K562 (cell line): ENCODE data around the gene SEC24A. TPM values are rescaled to one million over a fixed set of nuclear protein-coding genes. Genes with fewer than 3 reads are reported as not detected.

Experiments used
- ATAC-seq: fragments of 200-7000 bp; cut with Tn5 transposase; 3 replicates; pipeline ENCODE4 v1.9.1; 2020; ENCODE audit warnings: moderate library complexity
- BruUV-seq: library from RNA; stranded (reverse); fragments of 400-500 nt; replicated peaks from 2 replicates; lab custom pipeline; 2021; lab: Mats Ljungman, UMichigan
- CTCF ChIA-PET: fragments of 300-600 bp; formaldehyde crosslinking; extraction: SDS; loops from one replicate; lab custom pipeline; 2021; ENCODE audit warnings: low intra/inter-chr PET ratio; lab: Yijun Ruan, JAX
- POLR2A ChIA-PET: fragments of 300-600, 350-650 bp; sonication (Branson Sonifier 250); formaldehyde crosslinking; extraction: SDS; loops from one replicate; lab custom pipeline; 2021; ENCODE audit warnings: antibody characterized with exemption, inconsistent platforms; lab: Yijun Ruan, JAX
- DNase-seq, 4 experiments: peaks; one replicate each; pipeline versions ENCODE4 v3.0.0 to v3.0.0-alpha.2; 2011 to 2018; ENCODE audit warnings: low spot score in 3 of 4, mixed read lengths in 3 of 4; ENCODE audit errors: extremely low read depth in 1 of 4
- FAIRE-seq: peaks from 2 replicates; lab custom pipeline; 2011; peaks lifted over from hg19 to GRCh38; lab: Jason Lieb, UNC
- H2AFZ ChIP-seq: 2 replicates; pipeline ENCODE4 v1.6.0; 2011; ENCODE audit warnings: low read depth, low read length, control low read depth, inconsistent platforms
- H3K27ac ChIP-seq: fragments of 200-600 bp; 3 replicates; pipeline ENCODE4 v1.8.0; 2011; ENCODE audit warnings: low read depth, mild to moderate bottlenecking, control low read depth, inconsistent platforms, low read length, moderate library complexity, mixed read lengths; ENCODE audit errors: extremely low read depth
- H3K27me3 ChIP-seq, 2 experiments: fragments of 300-600 bp in 1 of 2; 2 replicates in 1 of 2; 3 replicates in 1 of 2; pipeline versions ENCODE4 v1.6.0 to v1.8.0; 2011; ENCODE audit warnings: inconsistent platforms in 2 of 2, low read length in 2 of 2, mild to moderate bottlenecking in 1 of 2, mixed read lengths in 1 of 2, moderate library complexity in 1 of 2; ENCODE audit not compliant: control insufficient read depth in 2 of 2, insufficient read depth in 2 of 2
- H3K36me3 ChIP-seq: fragments of 300-600 bp; 3 replicates; pipeline ENCODE4 v1.8.0; 2011; ENCODE audit warnings: mild to moderate bottlenecking, low read length, inconsistent platforms; ENCODE audit not compliant: control insufficient read depth, insufficient read depth
- H3K4me1 ChIP-seq, 2 experiments: fragments of 200-600 bp in 1 of 2; replicated peaks in 1 of 2; 2 replicates in 1 of 2; 3 replicates in 1 of 2; pipeline versions ENCODE4 v1.5.1 to v1.8.0; 2011; ENCODE audit warnings: inconsistent platforms in 2 of 2, low read length in 2 of 2, mild to moderate bottlenecking in 1 of 2, mixed read lengths in 1 of 2, moderate library complexity in 1 of 2; ENCODE audit not compliant: control insufficient read depth in 2 of 2, insufficient read depth in 2 of 2
- H3K4me2 ChIP-seq: 2 replicates; pipeline ENCODE4 v1.6.1; 2011; ENCODE audit warnings: low read length, control low read depth, inconsistent platforms, mixed read lengths; ENCODE audit not compliant: insufficient read depth
- H3K4me3 ChIP-seq: fragments of 200-600 bp; sonication (generic), shearing (Covaris generic); 2 replicates; pipeline ENCODE4 v1.5.1; 2016; ENCODE audit warnings: control low read depth, inconsistent platforms
- H3K79me2 ChIP-seq: fragments of 200-600 bp; 3 replicates; pipeline ENCODE4 v1.8.0; 2011; ENCODE audit warnings: low read length, inconsistent platforms; ENCODE audit not compliant: control insufficient read depth, insufficient read depth
- H3K9ac ChIP-seq, 2 experiments: 2 replicates each; pipeline versions ENCODE4 v1.6.0 to v1.6.1; 2011; ENCODE audit warnings: low read depth in 2 of 2, low read length in 2 of 2, control low read depth in 1 of 2, inconsistent platforms in 1 of 2, mild to moderate bottlenecking in 1 of 2, mixed read lengths in 1 of 2; ENCODE audit not compliant: insufficient read depth in 1 of 2
- H3K9me1 ChIP-seq: one replicate; pipeline ENCODE4 v1.6.0; 2011; ENCODE audit warnings: inconsistent platforms, mild to moderate bottlenecking, low read length, moderate library complexity; ENCODE audit not compliant: control insufficient read depth, insufficient read depth
- H3K9me3 ChIP-seq: replicated peaks from 2 replicates; pipeline ENCODE4 v1.5.1; 2011; ENCODE audit warnings: low read depth, low read length, inconsistent platforms; ENCODE audit not compliant: control insufficient read depth, insufficient read depth
- H4K20me1 ChIP-seq: replicated peaks from 2 replicates; pipeline ENCODE4 v1.6.1; 2011; ENCODE audit warnings: low read length, inconsistent platforms, mixed read lengths; ENCODE audit not compliant: control insufficient read depth, insufficient read depth
- KDM5B ChIP-seq: fragments of 200-600 bp; sonication (generic); IDR thresholded peaks from 2 replicates; pipeline ENCODE4 v1.6.1; 2012; ENCODE audit warnings: low read depth, mild to moderate bottlenecking, moderate library complexity, low read length, control low read depth, inconsistent platforms; ENCODE audit not compliant: insufficient replicate concordance
- THRAP3 ChIP-seq: fragments of 450-650 bp; IDR thresholded peaks from 2 replicates; pipeline ENCODE4 v1.6.1; 2016; ENCODE audit warnings: mild to moderate bottlenecking, inconsistent platforms, borderline replicate concordance
- ZNF212 ChIP-seq: fragments of 450-650 bp; formaldehyde crosslinking; IDR thresholded peaks from 2 replicates; pipeline ENCODE4 v1.4.0; 2020; ENCODE audit warnings: mild to moderate bottlenecking
- ZNF316 ChIP-seq: fragments of 450-650 bp; IDR thresholded peaks from 2 replicates; pipeline ENCODE4 v1.6.1; 2016
- WGBS: fragments of 100-300 bp; shearing (Covaris generic); methylation state at CpG from one replicate; pipeline ENCODE4 v1.1.6; 2016; ENCODE audit warnings: low coverage, mixed read lengths; ENCODE audit not compliant: insufficient coverage; ENCODE audit errors: missing lambda C conversion rate; 5-methylcytosine and 5-hydroxymethylcytosine counted together
- in situ Hi-C: fragments of 300-500 bp; cut with MboI; formaldehyde crosslinking; loops from 4 replicates; pipeline ENCODE4 v1.15.0; 2018; ENCODE audit warnings: inconsistent platforms, mixed read lengths
- intact Hi-C: fragments of 100-400 bp; cut with micrococcal nuclease; formaldehyde crosslinking; loops from 2 replicates; pipeline ENCODE4 v1.14.2; 2022
- polyA plus RNA-seq, 8 experiments: library from polyadenylated mRNA; depleted of rRNA in 4 of 8; stranded (reverse) in 5 of 8; unstranded in 3 of 8; fragments of >200 nt; fragmentation: Nextera tagmentation in 2 of 8; fragmentation: Illumina TruSeq in 1 of 8; extraction: Ambion mirVana in 2 of 8; extraction: Trizol in 1 of 8; gene quantifications; 2 replicates each; pipeline versions ENCODE4 v1.2.1 to v1.2.3, GENCODE V29; 2011 to 2014; ENCODE audit warnings: inconsistent platforms in 1 of 8, missing spikeins in 1 of 8
- total RNA-seq, 7 experiments: library from RNA; depleted of rRNA in 6 of 7; stranded (reverse); fragments of >200 nt in 6 of 7; fragmentation: Illumina TruSeq in 2 of 7; extraction: Trizol in 2 of 7; gene quantifications; 2 replicates each; pipeline versions ENCODE4 v1.2.1 to v1.2.3, GENCODE V29; 2011 to 2021; ENCODE audit warnings: low replicate concordance in 1 of 7
- TF ChIP-seq, protein P1 (sequence below): fragments of 250-450 bp; sonication (Bioruptor Pico); IDR thresholded peaks from 2 replicates; pipeline ENCODE4 v1.4.0; 2020

Gene SEC24A
- total and polyA plus RNA-seq, 9 of the 15 experiments (the other 6 are each of a cell fraction or from before 2014, with no cell fraction given) = 7.9 to 36.5 (median 17.5) TPM

DNA sequence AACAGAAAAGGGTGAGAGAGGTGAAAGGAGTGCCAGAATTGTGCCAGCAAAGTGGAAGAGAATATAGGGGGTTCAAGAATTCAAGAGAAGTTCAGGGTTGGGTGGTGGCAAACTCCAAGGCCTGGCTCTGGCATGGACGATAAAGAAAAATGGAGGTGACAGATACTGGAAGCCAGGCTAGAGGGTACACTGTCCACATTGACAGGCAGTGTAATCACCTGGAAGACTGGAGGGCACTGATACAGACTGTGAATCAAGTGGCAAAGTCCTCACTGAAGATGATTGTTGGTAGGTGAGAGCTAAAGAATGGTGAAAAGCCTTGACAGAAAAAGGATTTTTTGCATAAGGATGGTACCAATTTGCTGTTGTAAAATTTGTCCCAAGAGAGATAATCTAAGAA lies 23.0 kb upstream of the SEC24A start:
- Histone ChIP-seq H3K9me1 (no peaks in the 10 kb centered on the region), H3K27ac (no peak overlapping the region), H3K9me3 (no peaks in the 10 kb centered on the region), H3K9ac (no peak overlapping the region), H3K4me1 (no peaks in the 10 kb centered on the region), H3K79me2 (peaks cover 42% of the 10 kb centered on the region), H3K36me3 (peaks cover 51% of the 10 kb centered on the region), H2AFZ (no peak overlapping the region), H4K20me1 (no peaks in the 10 kb centered on the region), H3K4me3 (no peak overlapping the region), H3K27me3 (no peaks in the 10 kb centered on the region), H3K4me2 (no peak overlapping the region)
- no TSS peak for BruUV-seq
- ChIA-PET CTCF (no interaction called here), POLR2A (no interaction called here)
- TF ChIP-seq, protein P1, sequence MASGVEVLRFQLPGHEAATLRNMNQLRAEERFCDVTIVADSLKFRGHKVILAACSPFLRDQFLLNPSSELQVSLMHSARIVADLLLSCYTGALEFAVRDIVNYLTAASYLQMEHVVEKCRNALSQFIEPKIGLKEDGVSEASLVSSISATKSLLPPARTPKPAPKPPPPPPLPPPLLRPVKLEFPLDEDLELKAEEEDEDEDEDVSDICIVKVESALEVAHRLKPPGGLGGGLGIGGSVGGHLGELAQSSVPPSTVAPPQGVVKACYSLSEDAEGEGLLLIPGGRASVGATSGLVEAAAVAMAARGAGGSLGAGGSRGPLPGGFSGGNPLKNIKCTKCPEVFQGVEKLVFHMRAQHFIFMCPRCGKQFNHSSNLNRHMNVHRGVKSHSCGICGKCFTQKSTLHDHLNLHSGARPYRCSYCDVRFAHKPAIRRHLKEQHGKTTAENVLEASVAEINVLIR = no peak
- TF ChIP-seq ZNF212 = no peak
- no peak for TF ChIP-seq THRAP3
- 69% methylated on average over 1 of the region's 1 CpG for WGBS
- intact Hi-C loops = no loop called here
- FAIRE-seq = no peak
- ATAC-seq = no peak; the same call in 2 of the 3 replicates
- no peak for DNase-seq
- in situ Hi-C loops = no loop called here

DNA sequence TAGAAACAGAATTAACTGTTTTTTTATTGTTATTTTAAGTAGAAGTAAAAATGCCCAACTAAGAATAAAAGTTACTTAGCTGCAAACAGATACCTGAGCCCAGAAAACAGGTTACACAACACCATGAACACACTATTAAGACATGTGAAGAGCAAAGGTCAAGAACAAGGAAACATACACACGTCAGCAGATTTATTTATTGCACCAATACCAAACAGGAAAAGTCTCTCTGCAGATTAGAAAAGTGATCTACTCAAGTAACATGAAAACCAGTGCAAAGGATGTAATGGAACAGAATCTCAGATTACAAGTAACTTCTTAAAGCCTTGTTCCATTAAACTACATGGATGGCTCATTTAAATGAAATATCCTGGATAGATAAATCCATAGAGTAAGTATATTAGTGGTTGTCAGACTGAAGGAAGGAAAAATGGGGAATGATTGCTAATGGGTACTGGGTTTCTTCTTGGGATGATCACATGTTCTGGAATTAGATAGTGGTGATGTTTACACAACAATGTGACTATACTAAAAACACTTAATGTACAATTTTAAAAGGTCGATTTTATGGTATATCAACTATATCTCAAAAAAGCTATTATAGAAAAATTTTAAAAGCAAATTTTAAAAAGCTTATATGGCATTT lies 22.1 kb upstream of the SEC24A start:
- ChIA-PET CTCF (no interaction called here), POLR2A (no interaction called here)
- no peak for DNase-seq
- no peak for FAIRE-seq
- Histone ChIP-seq H2AFZ (no peak overlapping the region), H3K9me1 (no peaks in the 10 kb centered on the region), H3K27me3 (no peaks in the 10 kb centered on the region), H3K4me3 (no peak overlapping the region), H4K20me1 (no peaks in the 10 kb centered on the region), H3K27ac (no peak overlapping the region), H3K79me2 (peaks cover 51% of the 10 kb centered on the region), H3K4me1 (no peaks in the 10 kb centered on the region; a peak in 1 of 5 replicates), H3K9me3 (no peaks in the 10 kb centered on the region), H3K9ac (no peak overlapping the region), H3K4me2 (no peak overlapping the region), H3K36me3 (peaks cover 42% of the 10 kb centered on the region; the same call in 2 of the 3 replicates)
- in situ Hi-C loops (no loop called here), intact Hi-C loops (no loop called here)
- BruUV-seq = no TSS peak
- no peak for ATAC-seq
- 53% methylated on average over 2 of the region's 2 CpGs for WGBS
- no peak for TF ChIP-seq KDM5B
- peak; percentile 72 for TF ChIP-seq ZNF316
